ENCODE results near the gene ZC3H13.
A peak's percentile ranks its signal among the peaks of the same experiment; 100 is the strongest.

ZC3H13 gene

GRCh38 chr13:46035066-46035465 is 17.5 kb downstream of the ZC3H13 start:
- peaks cover 3% of the 10 kb centered on the region for H3K79me1 ChIP-seq (ENCODE audit: low read length)
- H2BK120ac ChIP-seq (ENCODE audit: low read depth, low read length), result no peak overlapping the region
- no peak overlapping the region for H3K18ac ChIP-seq (ENCODE audit: low read length)
- no peak overlapping the region for H2BK15ac ChIP-seq (replicated peaks; ENCODE audit: low read depth)
- no peak overlapping the region for H3K4me2 ChIP-seq (ENCODE audit: low read length)
- no peak overlapping the region for H4K8ac ChIP-seq (ENCODE audit: low read depth, low read length)
- no peak overlapping the region for H2AK5ac ChIP-seq (ENCODE audit: low read length)
- H3K4me1 ChIP-seq (ENCODE audit: control insufficient read depth, low read depth, low read length), result no peaks in the 10 kb centered on the region
- H3K56ac ChIP-seq (ENCODE audit: low read length), result no peak overlapping the region
- H3K36me3 ChIP-seq (ENCODE audit: control insufficient read depth, insufficient read depth, low read length), result no peaks in the 10 kb centered on the region
- no peak overlapping the region for H3K9ac ChIP-seq (ENCODE audit: low read length)
- no peaks in the 10 kb centered on the region for H3K27me3 ChIP-seq (ENCODE audit: insufficient read depth, low read length, poor library complexity)
- H3K4me3 ChIP-seq (ENCODE audit: low read length), result no peak overlapping the region
- H3K79me2 ChIP-seq (ENCODE audit: control insufficient read depth, insufficient read depth, low read length), result peaks cover 5% of the 10 kb centered on the region
- H2BK5ac ChIP-seq (ENCODE audit: low read length), result no peak overlapping the region
- no peak overlapping the region for H4K5ac ChIP-seq (ENCODE audit: low read length)
- no peak overlapping the region for H3K27ac ChIP-seq (ENCODE audit: low read depth, low read length)
- WGBS (ENCODE audit: extremely low coverage, insufficient coverage, low lambda C conversion rate), result no CpG with 5 or more reads among the region's 2 CpGs
- peak; percentile 13 for DNase-seq
- no peak overlapping the region for H3K23ac ChIP-seq (ENCODE audit: low read length)
- H3K4ac ChIP-seq (ENCODE audit: low read depth, low read length), result no peak overlapping the region

- Histone ChIP-seq H2BK5ac (ENCODE audit: low read length) (no peak overlapping the region), H3K9ac (ENCODE audit: low read length) (no peak overlapping the region), H3K79me2 (ENCODE audit: control insufficient read depth, insufficient read depth, low read length) (peaks cover 5% of the 10 kb centered on the region), H3K27me3 (ENCODE audit: insufficient read depth, low read length, poor library complexity) (no peaks in the 10 kb centered on the region), H3K23ac (ENCODE audit: low read length) (no peak overlapping the region), H4K8ac (ENCODE audit: low read depth, low read length) (no peak overlapping the region), H4K5ac (ENCODE audit: low read length) (no peak overlapping the region), H3K4me3 (ENCODE audit: low read length) (no peak overlapping the region), H3K4me2 (ENCODE audit: low read length) (no peak overlapping the region), H3K18ac (ENCODE audit: low read length) (no peak overlapping the region), H3K4me1 (ENCODE audit: control insufficient read depth, low read depth, low read length) (no peaks in the 10 kb centered on the region), H2BK15ac (replicated peaks; ENCODE audit: low read depth) (no peak overlapping the region), H3K4ac (ENCODE audit: low read depth, low read length) (no peak overlapping the region), H3K36me3 (ENCODE audit: control insufficient read depth, insufficient read depth, low read length) (no peaks in the 10 kb centered on the region), H3K56ac (ENCODE audit: low read length) (no peak overlapping the region), H2BK120ac (ENCODE audit: low read depth, low read length) (no peak overlapping the region), H2AK5ac (ENCODE audit: low read length) (no peak overlapping the region), H3K27ac (ENCODE audit: low read depth, low read length) (no peak overlapping the region), H3K79me1 (ENCODE audit: low read length) (peaks cover 2% of the 10 kb centered on the region)
- no peak for DNase-seq
These were observed 20.2 kb downstream of the ZC3H13 start for GRCh38 chr13:46032341-46032740.

GRCh38 chr13:46031581-46032263 is 20.8 kb downstream of the ZC3H13 start:
- Histone ChIP-seq H3K36me3 (ENCODE audit: control insufficient read depth, insufficient read depth, low read length) (no peaks in the 10 kb centered on the region), H3K27ac (ENCODE audit: low read depth, low read length) (no peak overlapping the region), H3K4me2 (ENCODE audit: low read length) (no peak overlapping the region), H2BK120ac (ENCODE audit: low read depth, low read length) (no peak overlapping the region), H3K18ac (ENCODE audit: low read length) (no peak overlapping the region), H3K23ac (ENCODE audit: low read length) (no peak overlapping the region), H2AK5ac (ENCODE audit: low read length) (no peak overlapping the region), H3K4me3 (ENCODE audit: low read length) (no peak overlapping the region), H3K9ac (ENCODE audit: low read length) (no peak overlapping the region), H3K27me3 (ENCODE audit: insufficient read depth, low read length, poor library complexity) (no peaks in the 10 kb centered on the region), H2BK15ac (replicated peaks; ENCODE audit: low read depth) (no peak overlapping the region), H3K79me2 (ENCODE audit: control insufficient read depth, insufficient read depth, low read length) (peaks cover 7% of the 10 kb centered on the region), H4K8ac (ENCODE audit: low read depth, low read length) (no peak overlapping the region), H3K4ac (ENCODE audit: low read depth, low read length) (no peak overlapping the region), H2BK5ac (ENCODE audit: low read length) (no peak overlapping the region), H4K5ac (ENCODE audit: low read length) (no peak overlapping the region), H3K56ac (ENCODE audit: low read length) (no peak overlapping the region), H3K4me1 (ENCODE audit: control insufficient read depth, low read depth, low read length) (no peaks in the 10 kb centered on the region), H3K79me1 (ENCODE audit: low read length) (peaks cover 2% of the 10 kb centered on the region)
- WGBS (ENCODE audit: extremely low coverage, insufficient coverage, low lambda C conversion rate), result no CpG with 5 or more reads among the region's 4 CpGs
- DNase-seq, result no peak

GRCh38 chr13:46025157-46025556 is 27.4 kb downstream of the ZC3H13 start:
- Histone ChIP-seq H3K56ac (ENCODE audit: low read length) (no peak overlapping the region), H3K4me3 (ENCODE audit: low read length) (no peak overlapping the region), H3K4me1 (ENCODE audit: control insufficient read depth, low read depth, low read length) (peaks cover 2% of the 10 kb centered on the region), H3K18ac (ENCODE audit: low read length) (no peak overlapping the region), H4K5ac (ENCODE audit: low read length) (no peak overlapping the region), H2BK5ac (ENCODE audit: low read length) (no peak overlapping the region), H3K23ac (ENCODE audit: low read length) (no peak overlapping the region), H3K36me3 (ENCODE audit: control insufficient read depth, insufficient read depth, low read length) (no peaks in the 10 kb centered on the region), H3K79me2 (ENCODE audit: control insufficient read depth, insufficient read depth, low read length) (peaks cover 3% of the 10 kb centered on the region), H2BK120ac (ENCODE audit: low read depth, low read length) (no peak overlapping the region), H3K4me2 (ENCODE audit: low read length) (no peak overlapping the region), H2BK15ac (replicated peaks; ENCODE audit: low read depth) (no peak overlapping the region), H2AK5ac (ENCODE audit: low read length) (no peak overlapping the region), H4K8ac (ENCODE audit: low read depth, low read length) (no peak overlapping the region), H3K79me1 (ENCODE audit: low read length) (no peaks in the 10 kb centered on the region), H3K27ac (ENCODE audit: low read depth, low read length) (no peak overlapping the region), H3K4ac (ENCODE audit: low read depth, low read length) (no peak overlapping the region), H3K9ac (ENCODE audit: low read length) (no peak overlapping the region), H3K27me3 (ENCODE audit: insufficient read depth, low read length, poor library complexity) (no peaks in the 10 kb centered on the region)
- 100% methylated on average over 1 of the region's 4 CpGs for WGBS (ENCODE audit: extremely low coverage, insufficient coverage, low lambda C conversion rate)
- no peak for DNase-seq

- no peak overlapping the region for H4K8ac ChIP-seq (ENCODE audit: low read depth, low read length)
- no peak overlapping the region for H3K27ac ChIP-seq (ENCODE audit: low read depth, low read length)
- H3K4me2 ChIP-seq (ENCODE audit: low read length), result no peak overlapping the region
- H3K18ac ChIP-seq (ENCODE audit: low read length), result no peak overlapping the region
- H3K27me3 ChIP-seq (ENCODE audit: insufficient read depth, low read length, poor library complexity), result no peaks in the 10 kb centered on the region
- H3K23ac ChIP-seq (ENCODE audit: low read length), result no peak overlapping the region
- DNase-seq, result no peak
- no peak overlapping the region for H2BK5ac ChIP-seq (ENCODE audit: low read length)
- no peak overlapping the region for H3K9ac ChIP-seq (ENCODE audit: low read length)
- H3K79me2 ChIP-seq (ENCODE audit: control insufficient read depth, insufficient read depth, low read length), result peaks cover 1% of the 10 kb centered on the region
- no peak overlapping the region for H4K5ac ChIP-seq (ENCODE audit: low read length)
- H2BK120ac ChIP-seq (ENCODE audit: low read depth, low read length), result no peak overlapping the region
- H3K56ac ChIP-seq (ENCODE audit: low read length), result no peak overlapping the region
- no peak overlapping the region for H2BK15ac ChIP-seq (replicated peaks; ENCODE audit: low read depth)
- no peaks in the 10 kb centered on the region for H3K79me1 ChIP-seq (ENCODE audit: low read length)
- no peak overlapping the region for H2AK5ac ChIP-seq (ENCODE audit: low read length)
- no CpG with 5 or more reads among the region's 2 CpGs for WGBS (ENCODE audit: extremely low coverage, insufficient coverage, low lambda C conversion rate)
- H3K36me3 ChIP-seq (ENCODE audit: control insufficient read depth, insufficient read depth, low read length), result no peaks in the 10 kb centered on the region
- no peak overlapping the region for H3K4ac ChIP-seq (ENCODE audit: low read depth, low read length)
- H3K4me3 ChIP-seq (ENCODE audit: low read length), result no peak overlapping the region
- H3K4me1 ChIP-seq (ENCODE audit: control insufficient read depth, low read depth, low read length), result peaks cover 2% of the 10 kb centered on the region
These were observed 30.1 kb downstream of the ZC3H13 start for GRCh38 chr13:46022481-46022880.

- H2AK5ac ChIP-seq (ENCODE audit: low read length), result no peak overlapping the region
- no peak overlapping the region for H4K5ac ChIP-seq (ENCODE audit: low read length)
- no peaks in the 10 kb centered on the region for H3K36me3 ChIP-seq (ENCODE audit: control insufficient read depth, insufficient read depth, low read length)
- no peak overlapping the region for H2BK120ac ChIP-seq (ENCODE audit: low read depth, low read length)
- H3K56ac ChIP-seq (ENCODE audit: low read length), result no peak overlapping the region
- DNase-seq, result no peak
- H3K4me3 ChIP-seq (ENCODE audit: low read length), result no peak overlapping the region
- no peak overlapping the region for H4K8ac ChIP-seq (ENCODE audit: low read depth, low read length)
- no peak overlapping the region for H3K4me2 ChIP-seq (ENCODE audit: low read length)
- no peaks in the 10 kb centered on the region for H3K79me1 ChIP-seq (ENCODE audit: low read length)
- no peaks in the 10 kb centered on the region for H3K4me1 ChIP-seq (ENCODE audit: control insufficient read depth, low read depth, low read length)
- no peak overlapping the region for H3K23ac ChIP-seq (ENCODE audit: low read length)
- no peak overlapping the region for H3K18ac ChIP-seq (ENCODE audit: low read length)
- H3K79me2 ChIP-seq (ENCODE audit: control insufficient read depth, insufficient read depth, low read length), result no peaks in the 10 kb centered on the region
- H3K27ac ChIP-seq (ENCODE audit: low read depth, low read length), result no peak overlapping the region
- no peak overlapping the region for H3K4ac ChIP-seq (ENCODE audit: low read depth, low read length)
- H3K9ac ChIP-seq (ENCODE audit: low read length), result no peak overlapping the region
- H2BK5ac ChIP-seq (ENCODE audit: low read length), result no peak overlapping the region
- no peaks in the 10 kb centered on the region for H3K27me3 ChIP-seq (ENCODE audit: insufficient read depth, low read length, poor library complexity)
- no peak overlapping the region for H2BK15ac ChIP-seq (replicated peaks; ENCODE audit: low read depth)
These were observed 36.3 kb downstream of the ZC3H13 start for GRCh38 chr13:46016216-46016615.
